GM13977 (cell line): ENCODE measurements around the gene C1orf174.

Source experiments
- DNase-seq: peaks from one replicate; pipeline ENCODE4 v3.0.0; 2012; ENCODE audit warnings: low spot score
- in situ Hi-C: fragments of 300-500 bp; cut with MboI; formaldehyde crosslinking; loops from one replicate; pipeline ENCODE4 v1.12.0; 2022; ENCODE audit warnings: low sequenced_read_pairs, low pct_unique_long_range_greater_than_20kb, mixed read lengths, inconsistent platforms; ENCODE audit not compliant: unreplicated experiment
- TF ChIP-seq, protein P1 (sequence below): IDR thresholded peaks from 2 replicates; pipeline ENCODE4 v1.5.1; 2012; ENCODE audit warnings: mild to moderate bottlenecking, control low read depth; ENCODE audit not compliant: insufficient read depth; ENCODE audit errors: extremely low read depth, missing control alignments

C1orf174 gene

DNA sequence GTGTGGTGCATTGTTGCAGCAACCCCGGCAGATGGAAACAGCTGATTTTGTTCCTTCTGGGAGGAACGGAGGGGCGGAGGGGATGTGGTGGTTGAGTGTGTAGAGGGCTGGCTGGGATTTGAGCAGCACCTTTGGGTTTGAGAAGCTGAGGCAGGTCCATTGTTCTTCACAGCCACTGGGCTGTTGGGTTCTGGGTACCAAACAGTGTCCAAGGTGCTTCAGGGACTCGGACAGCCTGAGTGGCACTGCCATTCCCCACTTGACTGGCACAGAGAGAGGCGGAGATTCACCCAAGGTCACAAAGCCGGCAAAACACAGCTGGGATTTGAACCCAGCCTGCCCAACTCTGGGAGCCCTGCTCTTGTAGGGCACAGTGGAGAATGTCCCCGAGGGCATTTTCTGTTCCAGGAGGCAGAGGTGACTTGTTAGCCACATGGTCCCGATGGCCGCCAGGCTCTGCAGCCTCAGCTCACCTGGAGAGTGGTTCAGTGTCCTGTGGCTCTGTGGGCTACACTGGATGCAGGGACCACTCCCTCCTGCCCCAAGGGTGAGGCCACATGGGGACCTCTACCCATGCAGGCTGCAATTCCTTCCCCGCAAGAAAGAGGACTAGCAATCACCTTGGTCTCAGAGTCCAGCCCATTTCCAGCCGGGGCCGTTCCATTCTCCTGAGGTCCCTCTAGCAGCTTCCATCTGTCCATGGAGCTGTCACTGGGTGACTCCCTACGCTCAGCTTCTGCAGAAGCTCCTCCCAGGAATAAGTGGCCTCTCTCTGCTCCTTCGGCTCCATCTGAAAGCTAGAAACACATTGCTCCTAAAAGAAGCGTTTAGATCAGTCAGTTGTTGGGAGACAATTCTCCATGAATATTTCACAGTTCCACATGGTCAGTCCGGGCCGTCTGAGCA lies 31.2 kb upstream of the C1orf174 start:
- TF ChIP-seq, protein P1, sequence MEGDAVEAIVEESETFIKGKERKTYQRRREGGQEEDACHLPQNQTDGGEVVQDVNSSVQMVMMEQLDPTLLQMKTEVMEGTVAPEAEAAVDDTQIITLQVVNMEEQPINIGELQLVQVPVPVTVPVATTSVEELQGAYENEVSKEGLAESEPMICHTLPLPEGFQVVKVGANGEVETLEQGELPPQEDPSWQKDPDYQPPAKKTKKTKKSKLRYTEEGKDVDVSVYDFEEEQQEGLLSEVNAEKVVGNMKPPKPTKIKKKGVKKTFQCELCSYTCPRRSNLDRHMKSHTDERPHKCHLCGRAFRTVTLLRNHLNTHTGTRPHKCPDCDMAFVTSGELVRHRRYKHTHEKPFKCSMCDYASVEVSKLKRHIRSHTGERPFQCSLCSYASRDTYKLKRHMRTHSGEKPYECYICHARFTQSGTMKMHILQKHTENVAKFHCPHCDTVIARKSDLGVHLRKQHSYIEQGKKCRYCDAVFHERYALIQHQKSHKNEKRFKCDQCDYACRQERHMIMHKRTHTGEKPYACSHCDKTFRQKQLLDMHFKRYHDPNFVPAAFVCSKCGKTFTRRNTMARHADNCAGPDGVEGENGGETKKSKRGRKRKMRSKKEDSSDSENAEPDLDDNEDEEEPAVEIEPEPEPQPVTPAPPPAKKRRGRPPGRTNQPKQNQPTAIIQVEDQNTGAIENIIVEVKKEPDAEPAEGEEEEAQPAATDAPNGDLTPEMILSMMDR, result no peak
- in situ Hi-C loops, result no loop called here

DNA sequence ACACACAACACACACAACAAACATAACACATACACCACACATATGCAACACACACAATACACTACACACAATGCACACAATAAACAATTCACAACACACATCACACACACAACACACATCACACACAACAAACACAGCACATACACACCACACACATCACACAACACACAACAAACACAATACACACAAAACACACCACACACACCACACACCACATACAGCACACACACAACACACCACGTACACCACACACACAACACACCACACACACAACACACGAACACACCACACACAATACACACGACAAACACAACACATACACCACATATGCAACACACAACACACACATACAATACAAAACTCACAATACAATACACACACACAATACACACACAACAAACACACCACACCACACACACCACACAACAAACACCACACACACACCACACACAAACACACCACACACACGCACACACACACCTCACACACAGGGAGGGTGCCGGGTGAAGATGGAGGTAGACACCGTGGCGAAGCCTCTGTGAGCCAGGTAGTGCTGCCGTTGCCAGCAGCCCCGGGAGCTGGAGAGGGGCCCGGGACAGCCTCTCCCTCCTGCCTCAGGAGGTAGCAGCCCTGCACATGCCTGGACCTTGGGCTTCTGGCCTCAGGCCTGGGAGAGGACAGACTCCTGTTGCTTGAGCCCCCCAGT lies 30.4 kb upstream of the C1orf174 start:
- TF ChIP-seq, protein P1, result no peak
- in situ Hi-C loops, result no loop called here
- no peak for DNase-seq

More for the DNA sequence above, 31.2 kb upstream of the C1orf174 start:
- no peak for DNase-seq

DNA sequence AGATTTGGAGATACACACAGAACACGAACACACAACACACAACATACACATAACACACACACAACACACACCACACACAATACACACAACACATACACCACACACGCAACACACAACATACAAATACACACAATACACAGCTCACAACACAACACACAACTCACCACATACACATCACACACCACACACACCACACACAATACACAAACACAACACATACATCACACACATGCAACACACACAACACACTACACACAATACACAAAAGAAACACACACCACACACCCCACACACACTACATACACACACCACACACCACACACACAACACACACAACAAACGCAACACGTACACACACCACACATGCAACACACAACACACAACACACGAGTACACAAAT lies 29.1 kb upstream of the C1orf174 start:
- DNase-seq, result no peak
- in situ Hi-C loops, result no loop called here
- TF ChIP-seq, protein P1, result no peak

DNA sequence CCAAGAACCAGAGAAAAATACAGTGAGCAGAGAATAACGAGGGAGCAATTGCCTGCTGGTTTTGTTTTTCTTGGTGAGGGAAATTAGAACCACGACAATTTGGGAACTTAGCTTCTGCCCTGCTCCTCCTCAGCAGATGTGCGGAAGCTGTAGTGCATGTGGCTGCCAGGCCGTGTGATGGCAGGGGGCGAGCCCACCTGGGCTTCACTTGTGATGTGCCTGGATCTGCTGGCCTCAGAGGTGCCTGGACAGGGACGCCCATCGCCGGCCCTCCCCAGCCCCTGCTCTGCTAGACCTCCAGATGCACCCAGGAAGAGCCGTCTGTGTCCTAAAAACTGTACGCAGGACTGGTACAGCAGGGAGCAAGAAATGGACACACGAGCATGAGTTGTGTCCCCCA lies 28.5 kb upstream of the C1orf174 start:
- TF ChIP-seq, protein P1, result no peak
- in situ Hi-C loops, result no loop called here
- DNase-seq, result no peak

DNA sequence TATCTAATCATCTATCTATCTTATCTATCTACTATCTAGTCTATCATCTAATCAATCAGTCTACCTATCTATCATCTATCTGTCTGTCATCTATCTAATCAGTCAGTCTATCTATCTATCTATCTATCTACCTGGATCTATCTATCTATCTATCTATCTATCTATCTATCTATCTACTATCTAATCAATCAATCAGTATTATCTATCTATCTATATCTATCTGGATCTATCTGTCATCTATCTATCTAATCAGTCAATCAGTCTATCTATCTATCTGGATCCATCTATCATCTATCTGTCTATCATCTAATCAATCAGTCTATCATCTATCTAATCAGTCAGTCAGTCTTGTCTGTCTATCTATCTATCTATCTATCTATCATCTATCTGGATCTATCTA lies 26.9 kb upstream of the C1orf174 start:
- TF ChIP-seq, protein P1, result no peak
- no peak for DNase-seq
- in situ Hi-C loops, result no loop called here

DNA sequence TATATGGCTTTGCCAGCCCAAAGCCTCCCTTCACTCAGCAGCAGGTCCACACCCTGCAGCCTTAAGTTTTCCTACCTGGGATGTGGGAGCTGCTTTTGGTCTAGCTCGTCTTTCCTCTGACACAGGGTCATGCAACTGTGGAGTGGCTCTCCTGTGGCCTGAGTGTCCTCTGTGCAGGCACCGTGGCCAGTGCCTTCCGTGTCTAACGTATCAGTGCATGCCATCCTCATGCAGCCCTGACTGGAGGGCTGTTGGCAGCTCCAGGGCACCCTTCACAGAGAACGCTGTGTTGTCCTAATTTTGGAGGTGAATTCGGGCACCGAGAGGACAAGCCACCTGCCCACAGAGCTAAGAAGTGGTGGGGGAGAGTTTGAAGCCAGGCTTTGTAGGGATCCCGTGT lies 25.7 kb upstream of the C1orf174 start:
- TF ChIP-seq, protein P1, result no peak
- in situ Hi-C loops, result no loop called here
- no peak for DNase-seq
